Liver (tissue), 9 donors: ENCODE results near the gene FAM193A. TPM values are rescaled to one million over a fixed set of nuclear protein-coding genes. Genes with fewer than 3 reads are reported as not detected.

ENCODE experiments used
- DNase-seq: peaks from one replicate; pipeline ENCODE4 v3.0.0-alpha.2; 2017; ENCODE audit warnings: low spot score
- H3K27ac ChIP-seq, 2 donors: one replicate each; pipeline ENCODE4 v1.7.0; 2013; ENCODE audit warnings: inconsistent platforms in 2 of 2, low read length in 2 of 2, control low read depth in 1 of 2, low read depth in 1 of 2, mild to moderate bottlenecking in 1 of 2
- H3K27me3 ChIP-seq, 4 donors: one replicate each; pipeline versions ENCODE4 v1.6.1 to v1.7.0; 2013; ENCODE audit warnings: low read length in 3 of 4, inconsistent platforms in 1 of 4, mild to moderate bottlenecking in 1 of 4, moderate library complexity in 1 of 4; ENCODE audit not compliant: control insufficient read depth in 4 of 4, insufficient read depth in 4 of 4
- H3K36me3 ChIP-seq, 4 donors: one replicate each; pipeline versions ENCODE4 v1.6.1 to v1.7.0; 2013; ENCODE audit warnings: low read length in 3 of 4, mild to moderate bottlenecking in 3 of 4, low read depth in 1 of 4, moderate library complexity in 1 of 4; ENCODE audit not compliant: control insufficient read depth in 4 of 4, insufficient read depth in 3 of 4
- H3K4me1 ChIP-seq, 4 donors: one replicate each; pipeline versions ENCODE4 v1.6.1 to v1.7.0; 2013; ENCODE audit warnings: low read length in 3 of 4, mild to moderate bottlenecking in 3 of 4, moderate library complexity in 1 of 4; ENCODE audit not compliant: control insufficient read depth in 4 of 4, insufficient read depth in 4 of 4
- H3K4me3 ChIP-seq, 3 donors: one replicate each; pipeline versions ENCODE4 v1.6.1 to v1.7.0; 2013; ENCODE audit warnings: low read length in 3 of 3, control low read depth in 1 of 3, low read depth in 1 of 3, mild to moderate bottlenecking in 1 of 3
- H3K9ac ChIP-seq, 2 donors: one replicate each; pipeline ENCODE4 v1.7.0; 2013; ENCODE audit warnings: low read length in 2 of 2, mild to moderate bottlenecking in 2 of 2, moderate library complexity in 2 of 2, control low read depth in 1 of 2, low read depth in 1 of 2
- H3K9me3 ChIP-seq, 4 donors: one replicate each; pipeline versions ENCODE4 v1.6.1 to v1.7.0; 2013; ENCODE audit warnings: low read length in 3 of 4; ENCODE audit not compliant: control insufficient read depth in 4 of 4
- EGR1 ChIP-seq, 2 donors: IDR thresholded peaks; 2 replicates each; pipeline ENCODE4 v1.6.1; 2016 to 2018; ENCODE audit warnings: antibody characterized with exemption in 2 of 2, low read depth in 2 of 2
- FOXA2 ChIP-seq: IDR thresholded peaks from 2 replicates; pipeline ENCODE4 v1.6.1; 2016; ENCODE audit warnings: antibody characterized with exemption
- GABPA ChIP-seq, 2 donors: IDR thresholded peaks in 1 of 2; conservative IDR thresholded peaks in 1 of 2; 2 replicates each; pipeline ENCODE4 v1.6.1; 2016; ENCODE audit warnings: antibody characterized with exemption in 2 of 2, mild to moderate bottlenecking in 1 of 2, moderate library complexity in 1 of 2
- HNF4A ChIP-seq, 2 donors: conservative IDR thresholded peaks; 2 replicates each; pipeline ENCODE4 v1.6.1; 2016; ENCODE audit warnings: antibody characterized with exemption in 2 of 2, mild to moderate bottlenecking in 2 of 2
- HNF4G ChIP-seq: IDR thresholded peaks from 2 replicates; pipeline ENCODE4 v1.6.1; 2016; ENCODE audit warnings: antibody characterized with exemption
- NR2F2 ChIP-seq: IDR thresholded peaks from 2 replicates; pipeline ENCODE4 v1.6.1; 2016; ENCODE audit warnings: antibody characterized with exemption
- RAD21 ChIP-seq, 2 donors: IDR thresholded peaks; 2 replicates each; pipeline ENCODE4 v1.6.1; 2016; ENCODE audit warnings: antibody characterized with exemption in 2 of 2, mild to moderate bottlenecking in 2 of 2
- RXRA ChIP-seq, 2 donors: IDR thresholded peaks; 2 replicates each; pipeline ENCODE4 v1.6.1; 2017 to 2018; ENCODE audit warnings: antibody characterized with exemption in 2 of 2, mild to moderate bottlenecking in 1 of 2
- SP1 ChIP-seq: IDR thresholded peaks from 2 replicates; pipeline ENCODE4 v1.6.1; 2018; ENCODE audit warnings: antibody characterized with exemption, mild to moderate bottlenecking
- TAF1 ChIP-seq: conservative IDR thresholded peaks from 2 replicates; pipeline ENCODE4 v1.6.1; 2016; ENCODE audit warnings: antibody characterized with exemption, mild to moderate bottlenecking
- YY1 ChIP-seq: IDR thresholded peaks from 2 replicates; pipeline ENCODE4 v1.6.1; 2016; ENCODE audit warnings: antibody characterized with exemption, mild to moderate bottlenecking
- WGBS: extraction: QIAGEN DNeasy Blood & Tissue Kit; methylation state at CpG from one replicate; pipeline ENCODE4 v1.1.7; 2013; 5-methylcytosine and 5-hydroxymethylcytosine counted together
- polyA plus RNA-seq, 2 donors: library from polyadenylated mRNA; stranded (reverse) in 1 of 2; unstranded in 1 of 2; fragments of 200-250 nt in 1 of 2; fragments of >200 nt in 1 of 2; fragmentation: Nextera tagmentation in 1 of 2; extraction: Ambion mirVana in 1 of 2; gene quantifications; one replicate each; pipeline versions ENCODE4 v1.2.1 to v1.2.3, GENCODE V29; 2013 to 2015
- total RNA-seq, 2 donors: library from RNA; depleted of rRNA; stranded (reverse); fragments of >200 nt; gene quantifications; one replicate each; pipeline ENCODE4 v1.2.3, GENCODE V29; 2014
- TF ChIP-seq, protein P1 (sequence below): IDR thresholded peaks from 2 replicates; pipeline ENCODE4 v1.6.1; 2016; ENCODE audit warnings: antibody characterized with exemption
- TF ChIP-seq, protein P2 (sequence below): IDR thresholded peaks from 2 replicates; pipeline ENCODE4 v1.6.1; 2016; ENCODE audit warnings: antibody characterized with exemption, mild to moderate bottlenecking
- TF ChIP-seq, protein P3 (sequence below): IDR thresholded peaks from 2 replicates; pipeline ENCODE4 v1.6.1; 2016; ENCODE audit warnings: antibody characterized with exemption
- donor health status: healthy.
- donor health status: healthy.
- donor health status: healthy.
- donor health status: healthy.
- donor health status: healthy.

The FAM193A gene
- total and polyA plus RNA-seq, 4 donors = 3.9 to 10.2 (median 7.0) TPM

DNA sequence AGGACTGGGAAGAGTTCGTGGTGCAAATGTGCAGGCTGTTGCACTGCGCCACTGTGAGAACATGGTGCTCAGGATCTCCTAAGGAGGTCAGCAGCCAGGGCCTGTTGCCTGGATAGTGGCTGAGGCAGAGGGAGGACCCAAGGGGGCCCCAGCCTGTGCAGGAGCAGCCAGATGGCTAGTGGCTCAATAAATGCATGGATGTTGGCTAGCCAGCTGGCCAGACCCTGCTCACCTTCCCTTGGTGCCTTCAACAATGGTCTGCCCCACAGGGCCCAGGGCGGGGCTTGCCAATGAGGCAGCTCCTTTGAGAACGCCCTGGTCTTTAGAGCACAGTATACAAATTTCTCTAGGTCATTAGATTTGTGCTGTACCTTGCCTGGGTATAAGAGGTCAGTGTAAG lies 152.2 kb downstream of the FAM193A start:
- H3K36me3 ChIP-seq = peaks cover 10 to 77% (median 34%) of the 10 kb centered on the region in 4 donors
- 98% methylated on average over 4 of the region's 4 CpGs for WGBS

DNA sequence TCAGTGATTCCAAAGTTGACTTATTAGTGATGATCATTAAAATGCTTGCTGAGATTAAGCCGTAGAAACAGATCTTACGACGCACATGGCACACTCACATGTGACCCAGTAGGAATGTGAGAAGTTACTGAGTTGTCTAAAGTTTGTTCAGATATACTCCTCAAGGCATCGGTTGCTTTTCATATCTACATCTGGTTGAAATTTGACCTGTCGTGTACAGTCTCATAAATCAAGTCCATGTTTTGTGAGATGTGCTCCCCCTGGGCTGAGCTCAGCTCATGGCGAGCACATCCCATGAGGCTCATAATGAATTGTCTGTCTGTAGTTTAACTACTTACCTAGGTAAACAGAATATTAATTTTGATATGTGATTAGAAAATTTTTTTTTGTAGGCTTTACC lies 152.7 kb downstream of the FAM193A start:
- no peak overlapping the region for H3K27ac ChIP-seq

More for the DNA sequence above, 152.2 kb downstream of the FAM193A start:
- Histone ChIP-seq H3K4me1 (no peaks in the 10 kb centered on the region), H3K9ac (no peak overlapping the region), H3K9me3 (no peaks in the 10 kb centered on the region), H3K4me3 (no peak overlapping the region), H3K27ac (no peak overlapping the region), H3K27me3 (no peaks in the 10 kb centered on the region)
- no peak for DNase-seq
- no peak for TF ChIP-seq EGR1 (IDR thresholded peaks at IDR 0.05; ENCODE audit: low read depth in 2 of 2)

DNA sequence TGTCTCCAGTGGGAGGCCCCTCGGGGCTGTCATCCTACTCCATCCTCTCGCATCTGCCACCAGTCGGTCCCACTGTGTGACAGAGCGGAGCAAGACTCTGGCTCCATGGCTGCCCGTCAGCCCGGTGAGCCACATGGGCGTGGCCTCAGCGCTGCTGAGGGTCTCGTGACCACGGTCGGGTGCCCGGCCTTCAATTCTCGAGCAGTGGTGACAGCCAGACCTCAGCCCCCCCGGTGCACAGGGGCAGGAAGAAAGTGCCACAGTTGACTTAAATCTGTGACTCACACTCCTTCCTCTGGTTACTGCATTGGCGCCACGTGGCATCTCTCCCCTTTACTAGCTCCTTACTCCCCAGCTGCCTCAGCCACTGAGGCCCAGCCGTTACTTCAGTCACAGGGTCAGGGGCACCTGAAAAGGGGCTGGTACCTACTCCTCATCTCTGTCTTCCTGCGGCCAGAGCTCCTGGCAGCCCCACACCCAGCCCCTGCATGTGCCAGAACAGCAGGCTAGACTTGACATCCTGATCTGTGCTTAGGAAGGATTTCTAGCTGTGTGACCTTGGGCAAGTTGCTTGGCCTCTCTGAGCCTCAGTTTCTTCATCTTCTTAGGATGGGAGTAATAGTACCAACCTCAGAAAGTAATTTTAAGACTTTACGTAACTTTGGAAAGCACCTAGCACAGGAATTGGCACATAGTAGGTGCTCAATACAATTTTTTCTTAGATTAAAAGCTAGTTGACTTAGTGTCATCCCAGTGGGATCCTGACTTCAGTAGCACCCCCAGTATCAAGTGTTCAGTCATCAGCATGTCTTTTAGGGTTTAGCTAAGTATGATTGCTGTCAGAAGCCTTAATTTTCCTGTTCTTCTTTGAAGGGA lies 153.6 kb downstream of the FAM193A start:
- H3K27me3 ChIP-seq = no peaks in the 10 kb centered on the region
- WGBS = 89% methylated on average over 19 of the region's 19 CpGs
- no peaks in the 10 kb centered on the region for H3K4me1 ChIP-seq
- DNase-seq = no peak
- H3K9me3 ChIP-seq = no peaks in the 10 kb centered on the region
- TF ChIP-seq, protein P1, sequence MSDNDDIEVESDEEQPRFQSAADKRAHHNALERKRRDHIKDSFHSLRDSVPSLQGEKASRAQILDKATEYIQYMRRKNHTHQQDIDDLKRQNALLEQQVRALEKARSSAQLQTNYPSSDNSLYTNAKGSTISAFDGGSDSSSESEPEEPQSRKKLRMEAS = no peak
- no peak for TF ChIP-seq FOXA2
- TF ChIP-seq HNF4A (conservative IDR thresholded peaks at IDR 0.05) = no peak
- H3K36me3 ChIP-seq = peaks cover 16 to 74% (median 32%) of the 10 kb centered on the region in 4 donors
- no peak overlapping the region for H3K27ac ChIP-seq
- H3K4me3 ChIP-seq = no peak overlapping the region
- H3K9ac ChIP-seq = no peak overlapping the region

More for the DNA sequence above, 152.7 kb downstream of the FAM193A start:
- Histone ChIP-seq H3K27me3 (no peaks in the 10 kb centered on the region), H3K4me1 (no peaks in the 10 kb centered on the region), H3K4me3 (no peak overlapping the region), H3K9me3 (no peaks in the 10 kb centered on the region), H3K36me3 (peaks cover 10 to 76% (median 36%) of the 10 kb centered on the region in 4 donors), H3K9ac (no peak overlapping the region)
- TF ChIP-seq TAF1 (no peak), SP1 (no peak), HNF4G (no peak), HNF4A (conservative IDR thresholded peaks at IDR 0.05) (no peak), FOXA2 (no peak), RAD21 (IDR thresholded peaks at IDR 0.05) (no peak), RXRA (IDR thresholded peaks at IDR 0.05) (no peak), NR2F2 (no peak), EGR1 (IDR thresholded peaks at IDR 0.05; ENCODE audit: low read depth in 2 of 2) (no peak), YY1 (no peak), GABPA (IDR thresholded peaks at IDR 0.05 in 1 of 2, conservative IDR thresholded peaks at IDR 0.05 in 1 of 2) (no peak)
- TF ChIP-seq, protein P1 = no peak
- TF ChIP-seq, protein P2, sequence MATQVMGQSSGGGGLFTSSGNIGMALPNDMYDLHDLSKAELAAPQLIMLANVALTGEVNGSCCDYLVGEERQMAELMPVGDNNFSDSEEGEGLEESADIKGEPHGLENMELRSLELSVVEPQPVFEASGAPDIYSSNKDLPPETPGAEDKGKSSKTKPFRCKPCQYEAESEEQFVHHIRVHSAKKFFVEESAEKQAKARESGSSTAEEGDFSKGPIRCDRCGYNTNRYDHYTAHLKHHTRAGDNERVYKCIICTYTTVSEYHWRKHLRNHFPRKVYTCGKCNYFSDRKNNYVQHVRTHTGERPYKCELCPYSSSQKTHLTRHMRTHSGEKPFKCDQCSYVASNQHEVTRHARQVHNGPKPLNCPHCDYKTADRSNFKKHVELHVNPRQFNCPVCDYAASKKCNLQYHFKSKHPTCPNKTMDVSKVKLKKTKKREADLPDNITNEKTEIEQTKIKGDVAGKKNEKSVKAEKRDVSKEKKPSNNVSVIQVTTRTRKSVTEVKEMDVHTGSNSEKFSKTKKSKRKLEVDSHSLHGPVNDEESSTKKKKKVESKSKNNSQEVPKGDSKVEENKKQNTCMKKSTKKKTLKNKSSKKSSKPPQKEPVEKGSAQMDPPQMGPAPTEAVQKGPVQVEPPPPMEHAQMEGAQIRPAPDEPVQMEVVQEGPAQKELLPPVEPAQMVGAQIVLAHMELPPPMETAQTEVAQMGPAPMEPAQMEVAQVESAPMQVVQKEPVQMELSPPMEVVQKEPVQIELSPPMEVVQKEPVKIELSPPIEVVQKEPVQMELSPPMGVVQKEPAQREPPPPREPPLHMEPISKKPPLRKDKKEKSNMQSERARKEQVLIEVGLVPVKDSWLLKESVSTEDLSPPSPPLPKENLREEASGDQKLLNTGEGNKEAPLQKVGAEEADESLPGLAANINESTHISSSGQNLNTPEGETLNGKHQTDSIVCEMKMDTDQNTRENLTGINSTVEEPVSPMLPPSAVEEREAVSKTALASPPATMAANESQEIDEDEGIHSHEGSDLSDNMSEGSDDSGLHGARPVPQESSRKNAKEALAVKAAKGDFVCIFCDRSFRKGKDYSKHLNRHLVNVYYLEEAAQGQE = no peak
- TF ChIP-seq, protein P3, sequence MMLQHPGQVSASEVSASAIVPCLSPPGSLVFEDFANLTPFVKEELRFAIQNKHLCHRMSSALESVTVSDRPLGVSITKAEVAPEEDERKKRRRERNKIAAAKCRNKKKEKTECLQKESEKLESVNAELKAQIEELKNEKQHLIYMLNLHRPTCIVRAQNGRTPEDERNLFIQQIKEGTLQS = no peak
- DNase-seq = no peak
- WGBS = 90% methylated on average over 6 of the region's 6 CpGs
